MM.1S (cell line): Measurements from ENCODE around the gene EFTUD2.

Experiments
- DNase-seq: peaks from one replicate; pipeline ENCODE4 v3.0.0-alpha.2; 2015
- H2AFZ ChIP-seq: fragments of 300-600 bp; sonication (generic); 2 replicates; pipeline ENCODE4 v1.6.0; 2016; ENCODE audit warnings: antibody characterized with exemption, low read length
- H3F3A ChIP-seq: fragments of 300-600 bp; sonication (generic); 2 replicates; pipeline ENCODE4 v1.6.1; 2016; ENCODE audit warnings: mild to moderate bottlenecking, antibody characterized with exemption, low read length, moderate library complexity, mixed read lengths; ENCODE audit not compliant: insufficient read depth
- H3K27ac ChIP-seq: fragments of 300-600 bp; sonication (generic); 2 replicates; pipeline ENCODE4 v1.5.1; 2016; ENCODE audit warnings: mild to moderate bottlenecking, low read length
- H3K27me3 ChIP-seq: fragments of 300-600 bp; sonication (generic); replicated peaks from 2 replicates; pipeline ENCODE4 v1.6.0; 2016; ENCODE audit warnings: low read length; ENCODE audit not compliant: insufficient read depth
- H3K36me3 ChIP-seq: fragments of 300-600 bp; sonication (generic); replicated peaks from 2 replicates; pipeline ENCODE4 v1.6.1; 2016; ENCODE audit warnings: mild to moderate bottlenecking, low read length, mixed read lengths; ENCODE audit not compliant: insufficient read depth
- H3K4me1 ChIP-seq: fragments of 300-600 bp; sonication (generic); 2 replicates; pipeline ENCODE4 v1.6.1; 2016; ENCODE audit warnings: low read length, mixed read lengths
- H3K4me2 ChIP-seq: fragments of 300-600 bp; sonication (generic); 2 replicates; pipeline ENCODE4 v1.6.0; 2016; ENCODE audit warnings: low read depth, low read length
- H3K4me3 ChIP-seq: fragments of 300-600 bp; sonication (generic); 2 replicates; pipeline ENCODE4 v1.5.1; 2016; ENCODE audit warnings: low read length, mixed read lengths
- H3K79me2 ChIP-seq: fragments of 300-600 bp; sonication (generic); 2 replicates; pipeline ENCODE4 v1.6.1; 2016; ENCODE audit warnings: mixed run types, low read length, mixed read lengths
- H3K9ac ChIP-seq: fragments of 300-600 bp; sonication (generic); 2 replicates; pipeline ENCODE4 v1.6.1; 2016; ENCODE audit warnings: low read length, mixed read lengths
- H3K9me2 ChIP-seq: fragments of 300-600 bp; sonication (generic); replicated peaks from 2 replicates; pipeline ENCODE4 v1.6.1; 2016; ENCODE audit warnings: mild to moderate bottlenecking, low read length, mixed read lengths; ENCODE audit not compliant: insufficient read depth
- H3K9me3 ChIP-seq: fragments of 300-600 bp; sonication (generic); replicated peaks from 2 replicates; pipeline ENCODE4 v1.6.1; 2016; ENCODE audit warnings: mild to moderate bottlenecking, low read length, mixed read lengths; ENCODE audit not compliant: insufficient read depth
- H4K20me1 ChIP-seq: fragments of 300-600 bp; sonication (generic); 2 replicates; pipeline ENCODE4 v1.6.1; 2016; ENCODE audit warnings: mild to moderate bottlenecking, low read length, moderate library complexity, mixed read lengths; ENCODE audit not compliant: insufficient read depth
- CTCF ChIP-seq: fragments of 300-600 bp; sonication (generic); IDR thresholded peaks from 2 replicates; pipeline ENCODE4 v1.5.1; 2016; ENCODE audit warnings: antibody characterized with exemption, low read length, mixed read lengths
- EZH2 ChIP-seq: fragments of 300-600 bp; sonication (generic); optimal IDR thresholded peaks from 2 replicates; pipeline ENCODE3; 2017; ENCODE audit warnings: low read depth, mild to moderate bottlenecking, antibody characterized with exemption, low read length, mixed read lengths
- EZH2phosphoT487 ChIP-seq: fragments of 300-600 bp; sonication (generic); IDR thresholded peaks from 2 replicates; pipeline ENCODE4 v1.6.1; 2018; ENCODE audit warnings: antibody characterized with exemption, low read length

The EFTUD2 gene

GRCh38 chr17:44925731-44926697 lies 26.8 kb upstream of the EFTUD2 start:
- Histone ChIP-seq H3K4me1 (no peaks in the 10 kb centered on the region), H4K20me1 (no peaks in the 10 kb centered on the region), H3K27me3 (peaks cover 6% of the 10 kb centered on the region; the same call in 1 of the 2 replicates), H2AFZ (no peak overlapping the region), H3K9ac (no peak overlapping the region), H3K4me2 (no peak overlapping the region), H3F3A (peaks cover 8% of the 10 kb centered on the region), H3K79me2 (no peaks in the 10 kb centered on the region), H3K36me3 (peaks cover 16% of the 10 kb centered on the region), H3K4me3 (no peak overlapping the region), H3K9me2 (no peaks in the 10 kb centered on the region), H3K27ac (no peak overlapping the region), H3K9me3 (no peaks in the 10 kb centered on the region)
- DNase-seq, result no peak
- TF ChIP-seq CTCF, result no peak
- no peak for TF ChIP-seq EZH2phosphoT487
- no peak for TF ChIP-seq EZH2

- H3F3A ChIP-seq, result peaks cover 8% of the 10 kb centered on the region
- H3K4me1 ChIP-seq, result no peaks in the 10 kb centered on the region
- H3K4me2 ChIP-seq, result no peak overlapping the region
- no peaks in the 10 kb centered on the region for H3K9me2 ChIP-seq
- no peak for DNase-seq
- H3K27me3 ChIP-seq, result peaks cover 14% of the 10 kb centered on the region; the same call in 1 of the 2 replicates
- no peaks in the 10 kb centered on the region for H3K9me3 ChIP-seq
- H4K20me1 ChIP-seq, result no peaks in the 10 kb centered on the region
- no peak overlapping the region for H2AFZ ChIP-seq
- H3K36me3 ChIP-seq, result peaks cover 13% of the 10 kb centered on the region; the same call in 1 of the 2 replicates
- no peaks in the 10 kb centered on the region for H3K79me2 ChIP-seq
- H3K27ac ChIP-seq, result no peak overlapping the region
- no peak overlapping the region for H3K4me3 ChIP-seq
- no peak overlapping the region for H3K9ac ChIP-seq
- TF ChIP-seq EZH2 (no peak), CTCF (no peak), EZH2phosphoT487 (no peak)
These were observed 24.9 kb upstream of the EFTUD2 start for GRCh38 chr17:44924107-44924544.

GRCh38 chr17:44922746-44923470 lies 23.7 kb upstream of the EFTUD2 start:
- TF ChIP-seq EZH2phosphoT487, result no peak
- no peak for TF ChIP-seq CTCF
- no peak overlapping the region for H2AFZ ChIP-seq
- H3K9ac ChIP-seq, result no peak overlapping the region
- peaks cover 14% of the 10 kb centered on the region; the same call in 1 of the 2 replicates for H3K27me3 ChIP-seq
- H4K20me1 ChIP-seq, result no peaks in the 10 kb centered on the region
- H3F3A ChIP-seq, result peaks cover 8% of the 10 kb centered on the region
- H3K79me2 ChIP-seq, result no peaks in the 10 kb centered on the region
- no peaks in the 10 kb centered on the region for H3K4me1 ChIP-seq
- DNase-seq, result no peak
- H3K36me3 ChIP-seq, result peaks cover 7% of the 10 kb centered on the region; the same call in 1 of the 2 replicates
- H3K4me2 ChIP-seq, result no peak overlapping the region
- no peak overlapping the region for H3K27ac ChIP-seq
- no peaks in the 10 kb centered on the region for H3K9me3 ChIP-seq
- no peaks in the 10 kb centered on the region for H3K9me2 ChIP-seq
- no peak overlapping the region for H3K4me3 ChIP-seq
